CD4-positive, alpha-beta T cell treated with Interleukin-15 for 1 hour (primary cell): ENCODE results near the gene DCXR.
A peak's percentile ranks its signal among the peaks of the same experiment; 100 is the strongest.
"Not testable (repeated sequence)": the region's sequence is repeated elsewhere in the genome, so short reads cannot be mapped to it uniquely, and the experiment has no call there.

Source experiments
- DNase-seq: peaks from one replicate; pipeline ENCODE4 v3.0.0-alpha.2; 2020

The DCXR gene

GRCh38 chr17:82054351-82055022, 17.0 kb upstream of the DCXR start:
- no peak for DNase-seq

DNA sequence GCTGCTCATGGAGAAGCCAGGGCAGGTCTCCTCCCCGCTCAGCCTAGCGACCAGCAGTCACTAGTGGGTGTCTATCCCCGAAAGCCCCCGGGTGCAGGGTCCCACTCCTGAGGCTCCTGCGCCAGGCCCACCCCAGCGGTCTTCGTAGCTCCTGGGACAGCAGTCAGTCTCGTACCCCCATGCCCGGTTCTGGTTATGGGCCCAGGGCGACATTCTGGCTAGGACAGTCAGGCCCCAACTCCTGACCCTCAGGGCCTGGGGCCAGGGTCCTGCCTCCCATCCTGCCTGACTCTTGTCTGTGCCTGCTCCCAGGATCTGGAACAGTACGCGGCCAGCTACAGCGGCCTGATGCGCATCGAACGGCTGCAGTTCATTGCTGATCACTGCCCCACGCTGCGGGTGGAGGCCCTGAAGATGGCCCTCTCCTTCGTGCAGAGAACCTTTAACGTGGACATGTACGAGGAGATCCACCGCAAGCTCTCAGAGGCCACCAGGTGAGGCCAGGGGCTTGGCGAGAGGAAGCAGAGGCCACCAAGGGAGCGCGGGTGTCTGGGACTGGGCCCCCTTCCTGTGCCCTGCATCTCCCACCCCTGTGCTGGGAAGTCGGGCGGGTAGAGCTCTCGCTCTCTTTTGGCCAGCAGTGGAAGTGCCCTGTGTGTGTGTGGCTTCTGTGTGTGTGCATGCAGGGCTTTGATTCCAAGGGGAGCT, 16.2 kb upstream of the DCXR start:
- no peak for DNase-seq

GRCh38 chr17:82053130-82053529, 15.6 kb upstream of the DCXR start:
- DNase-seq, result no peak

GRCh38 chr17:82052638-82053059, 15.2 kb upstream of the DCXR start:
- no peak for DNase-seq

DNA sequence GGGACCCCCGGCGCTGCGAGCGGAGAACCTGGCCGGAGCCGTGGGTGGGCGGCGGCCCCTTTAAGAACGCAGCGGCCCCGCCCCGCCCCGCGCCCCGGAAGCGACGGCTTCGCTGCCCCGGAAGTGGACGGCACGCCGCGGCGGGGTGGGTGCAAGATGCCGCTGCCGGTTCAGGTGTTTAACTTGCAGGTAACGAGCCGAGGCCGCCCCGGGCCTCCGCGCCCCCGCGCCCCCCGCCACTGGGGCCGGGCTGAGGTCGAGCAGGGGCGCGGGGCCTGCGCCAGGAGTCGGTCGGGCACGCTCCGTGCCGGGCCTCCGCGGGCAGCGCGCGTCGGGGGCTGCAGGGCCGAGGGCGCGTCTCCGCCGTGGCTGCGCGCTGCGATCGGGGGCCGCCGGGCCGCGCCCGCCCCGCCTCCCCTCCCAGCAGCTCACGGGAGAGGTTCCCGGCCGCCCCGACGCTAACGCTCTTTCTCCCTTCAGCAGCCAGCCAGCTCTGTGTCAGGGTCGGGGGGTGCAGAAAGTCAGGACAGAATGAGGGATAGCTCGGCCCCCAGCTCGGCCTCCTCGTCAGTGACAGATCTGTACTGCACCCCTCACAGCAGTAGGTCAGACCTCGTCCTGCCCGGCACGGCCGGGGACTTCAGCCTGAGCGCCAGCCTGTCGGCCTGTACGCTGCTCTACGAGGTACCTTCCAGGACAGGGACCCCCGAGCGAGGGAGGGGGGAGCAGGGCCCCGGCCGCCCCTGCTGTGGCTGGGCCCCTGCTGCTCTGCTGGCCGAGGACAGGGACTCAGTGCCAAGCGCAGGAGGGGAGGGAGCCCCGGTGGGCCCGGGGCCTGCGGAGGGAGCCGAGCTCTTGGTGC, 14.5 kb upstream of the DCXR start, which contains the start of the genes GPS1 and RFNG:
Gene GPS1 (plus strand): TSS at position 123 of the 862 bp plus-strand sequence. CDS start 34 bp downstream, at position 157.
Gene RFNG (minus strand): TSS at position 36 of the 862 bp plus-strand sequence. CDS start 45 bp downstream, outside the sequence.
- DNase-seq, result peak; percentile 69

DNA sequence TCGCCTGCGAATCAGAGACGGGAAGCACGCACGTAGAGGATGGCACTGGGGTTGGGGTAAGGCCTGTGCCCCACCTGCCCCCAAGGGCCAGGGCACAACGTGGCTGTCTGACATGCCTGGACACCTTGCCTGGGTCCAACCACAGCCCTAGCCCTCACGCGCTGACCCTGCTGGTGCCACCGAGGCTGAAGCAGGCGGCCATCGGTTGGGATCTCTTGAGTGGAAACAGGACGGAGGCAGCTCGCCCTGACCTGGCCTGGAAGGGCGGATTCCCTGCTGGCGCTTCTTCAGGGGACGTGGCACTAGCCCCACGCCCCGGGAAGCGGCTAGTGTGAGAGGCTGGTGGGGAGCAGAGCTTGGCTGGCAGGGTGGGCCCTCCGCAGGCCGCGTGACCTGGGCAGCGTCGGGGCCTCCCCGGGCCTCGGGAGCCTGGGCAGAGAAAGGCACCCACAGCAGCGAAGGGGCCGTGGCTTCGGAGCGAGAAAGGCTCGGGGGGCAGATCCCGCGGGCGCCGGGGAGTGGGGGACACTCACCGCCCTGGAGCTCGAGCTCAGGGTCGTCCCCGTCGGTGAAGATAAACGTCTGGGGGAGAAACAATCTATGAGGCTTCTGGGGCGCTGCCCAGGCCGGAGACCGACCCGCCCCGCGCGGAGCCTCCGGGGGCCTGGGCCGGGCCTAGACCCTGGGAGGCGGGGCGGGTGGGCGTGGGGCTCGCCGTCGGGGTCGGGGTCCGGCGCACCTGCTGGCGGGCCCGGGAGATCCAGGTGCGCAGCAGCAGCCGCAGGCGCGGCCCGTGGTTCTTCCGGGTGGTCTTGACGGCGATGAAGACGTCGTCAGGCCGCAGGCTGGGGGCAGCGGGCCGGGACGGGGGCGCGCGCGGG, 13.5 kb upstream of the DCXR start:
- no peak for DNase-seq

GRCh38 chr17:82050152-82050760, 12.8 kb upstream of the DCXR start:
- no peak for DNase-seq

DNA sequence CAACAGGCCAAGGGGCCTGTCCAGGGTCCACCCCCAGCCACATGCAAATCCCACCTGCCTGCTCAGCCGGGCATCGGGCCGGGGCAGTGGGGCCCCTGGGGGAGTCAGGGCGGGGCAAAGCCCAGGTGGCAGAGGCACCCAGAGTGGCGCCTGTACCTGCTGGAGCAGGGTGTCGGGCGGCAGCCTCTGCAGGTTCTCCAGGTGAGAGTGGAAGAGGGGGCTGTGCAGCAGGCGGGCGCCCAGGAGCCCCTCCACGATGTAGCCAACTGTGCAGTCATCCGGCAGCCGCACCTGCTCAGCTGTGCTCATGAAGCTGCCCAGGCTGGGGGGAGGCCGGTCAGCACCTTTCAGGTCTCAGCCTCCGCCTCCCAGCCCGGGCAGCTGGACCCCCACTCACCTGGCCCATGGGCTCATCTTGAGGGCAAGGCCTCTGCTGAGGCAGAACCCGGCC, 12.0 kb upstream of the DCXR start:
- DNase-seq, result no peak

- no peak for DNase-seq
Observed at GRCh38 chr17:82049106-82049505, 11.6 kb upstream of the DCXR start.

GRCh38 chr17:82048571-82048971, 11.1 kb upstream of the DCXR start:
- DNase-seq, result no peak

GRCh38 chr17:82047914-82048570, 10.5 kb upstream of the DCXR start:
- no peak for DNase-seq

GRCh38 chr17:82047379-82047778, 9.9 kb upstream of the DCXR start:
- no peak for DNase-seq

GRCh38 chr17:82046903-82047302, 9.4 kb upstream of the DCXR start:
- no peak for DNase-seq

- no peak for DNase-seq
Observed at GRCh38 chr17:82045936-82046484, 8.5 kb upstream of the DCXR start.

DNA sequence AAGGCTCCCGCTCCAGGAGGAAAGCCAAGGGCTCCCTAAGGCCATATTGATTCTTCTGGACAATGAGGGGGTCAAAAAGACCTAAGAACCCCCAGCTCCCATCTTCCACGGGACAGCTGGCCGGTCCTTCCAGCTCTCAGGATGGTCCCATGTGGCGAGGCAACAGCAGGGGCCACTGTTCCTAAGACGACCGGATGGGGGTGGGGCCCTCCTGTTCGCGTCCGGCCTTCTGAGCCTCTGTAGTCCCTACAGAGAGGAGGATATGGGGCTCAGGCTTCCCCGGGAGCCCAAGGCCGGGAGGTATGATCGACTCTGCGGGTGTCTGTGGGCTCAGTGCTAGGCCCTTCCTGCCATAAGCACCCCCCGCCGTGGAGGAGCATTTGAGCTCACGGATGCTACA, 6.0 kb upstream of the DCXR start:
- no peak for DNase-seq

DNA sequence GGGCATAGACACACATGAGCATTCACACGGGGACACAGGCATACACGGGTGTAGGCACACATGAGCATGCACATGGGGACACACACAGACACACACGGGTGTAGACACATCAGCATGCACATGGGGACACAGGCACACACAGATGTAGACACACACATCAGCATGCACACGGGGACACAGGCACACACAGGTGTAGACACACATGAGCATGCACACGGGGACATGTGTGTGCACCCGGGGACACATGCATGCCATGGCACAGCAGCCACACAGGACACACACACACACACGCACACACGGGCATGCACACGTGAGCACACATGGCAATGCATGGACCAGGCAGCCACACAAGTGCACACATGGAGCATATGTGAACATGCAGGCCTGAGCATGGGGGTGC, 5.2 kb upstream of the DCXR start:
- no peak for DNase-seq

- no peak for DNase-seq
Observed at GRCh38 chr17:82041144-82041814, 3.8 kb upstream of the DCXR start.

DNA sequence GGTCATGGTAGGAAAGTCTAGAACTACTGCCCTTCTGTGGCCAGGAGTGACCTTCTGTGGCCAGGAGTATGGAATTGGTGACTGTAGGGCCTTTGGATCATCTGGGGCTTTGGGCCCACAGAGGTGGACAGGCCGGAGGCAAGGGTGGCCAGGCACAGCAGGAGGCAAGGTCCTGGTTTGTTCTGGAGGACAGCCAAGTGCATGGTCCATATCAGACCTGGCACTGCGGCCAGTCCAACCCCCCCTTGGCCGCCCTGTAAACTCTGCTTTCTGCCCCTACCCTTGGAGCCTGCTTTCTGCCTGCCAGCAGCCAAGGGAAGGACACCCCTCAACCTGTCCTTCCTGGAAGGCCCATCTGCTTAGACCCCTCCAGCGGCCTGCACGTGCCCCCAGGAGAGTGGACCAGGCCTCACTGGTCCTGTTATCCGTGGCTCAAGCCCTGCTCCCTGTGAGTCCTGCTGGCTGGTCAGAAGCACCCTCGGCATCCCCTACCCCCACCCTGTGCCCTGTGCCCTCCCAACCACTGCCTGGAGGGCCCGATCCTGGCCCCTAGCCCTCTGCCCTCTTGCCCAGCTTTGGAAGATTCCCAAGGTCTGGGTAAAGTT, 2.3 kb upstream of the DCXR start:
- DNase-seq, result no peak

GRCh38 chr17:82038796-82039409, 1.4 kb upstream of the DCXR start:
- not testable (repeated sequence) for DNase-seq

GRCh38 chr17:82037889-82038195, 345 bp upstream of the DCXR start:
- DNase-seq, result no peak
